ENCODE results near the gene EIF2B5.

EIF2B5 gene

GRCh38 chr3:184142199-184142598 is 7.0 kb downstream of the EIF2B5 start:
- TF ChIP-seq TAF1 (IDR thresholded peaks at IDR 0.05; ENCODE audit: borderline replicate concordance, insufficient read depth, low read length), result no peak
- TF ChIP-seq POLR2AphosphoS5 (IDR thresholded peaks at IDR 0.05; ENCODE audit: low read depth, low read length), result no peak
- TF ChIP-seq FOXP2 (optimal IDR thresholded peaks at IDR 0.05; ENCODE audit: borderline replicate concordance, extremely low read depth, extremely low read length, insufficient read depth), result no peak
- TF ChIP-seq REST (IDR thresholded peaks at IDR 0.05; ENCODE audit: insufficient read depth in 1 of 2, low read depth in 2 of 2, low read length in 2 of 2), result no peak
- no peak for TF ChIP-seq SIN3A (IDR thresholded peaks at IDR 0.05; ENCODE audit: borderline replicate concordance, insufficient read depth, low read length)

GRCh38 chr3:184143327-184143726 is 8.2 kb downstream of the EIF2B5 start:
- TF ChIP-seq POLR2AphosphoS5 (IDR thresholded peaks at IDR 0.05; ENCODE audit: low read depth, low read length), result no peak
- no peak for TF ChIP-seq REST (IDR thresholded peaks at IDR 0.05; ENCODE audit: insufficient read depth in 1 of 2, low read depth in 2 of 2, low read length in 2 of 2)
- no peak for TF ChIP-seq FOXP2 (optimal IDR thresholded peaks at IDR 0.05; ENCODE audit: borderline replicate concordance, extremely low read depth, extremely low read length, insufficient read depth)
- no peak for TF ChIP-seq TAF1 (IDR thresholded peaks at IDR 0.05; ENCODE audit: borderline replicate concordance, insufficient read depth, low read length)
- TF ChIP-seq SIN3A (IDR thresholded peaks at IDR 0.05; ENCODE audit: borderline replicate concordance, insufficient read depth, low read length), result no peak

- TF ChIP-seq REST (IDR thresholded peaks at IDR 0.05; ENCODE audit: insufficient read depth in 1 of 2, low read depth in 2 of 2, low read length in 2 of 2) (no peak), TAF1 (IDR thresholded peaks at IDR 0.05; ENCODE audit: borderline replicate concordance, insufficient read depth, low read length) (no peak), POLR2AphosphoS5 (IDR thresholded peaks at IDR 0.05; ENCODE audit: low read depth, low read length) (no peak), SIN3A (IDR thresholded peaks at IDR 0.05; ENCODE audit: borderline replicate concordance, insufficient read depth, low read length) (no peak), FOXP2 (optimal IDR thresholded peaks at IDR 0.05; ENCODE audit: borderline replicate concordance, extremely low read depth, extremely low read length, insufficient read depth) (no peak)
Observed at GRCh38 chr3:184144505-184144904, 9.3 kb downstream of the EIF2B5 start.

GRCh38 chr3:184145111-184145524 is 10.0 kb downstream of the EIF2B5 start:
- TF ChIP-seq POLR2AphosphoS5 (IDR thresholded peaks at IDR 0.05; ENCODE audit: low read depth, low read length) (no peak), FOXP2 (optimal IDR thresholded peaks at IDR 0.05; ENCODE audit: borderline replicate concordance, extremely low read depth, extremely low read length, insufficient read depth) (no peak), REST (IDR thresholded peaks at IDR 0.05; ENCODE audit: insufficient read depth in 1 of 2, low read depth in 2 of 2, low read length in 2 of 2) (no peak), SIN3A (IDR thresholded peaks at IDR 0.05; ENCODE audit: borderline replicate concordance, insufficient read depth, low read length) (no peak), TAF1 (IDR thresholded peaks at IDR 0.05; ENCODE audit: borderline replicate concordance, insufficient read depth, low read length) (no peak)

GRCh38 chr3:184145751-184146270 is 10.7 kb downstream of the EIF2B5 start:
- TF ChIP-seq TAF1 (IDR thresholded peaks at IDR 0.05; ENCODE audit: borderline replicate concordance, insufficient read depth, low read length), result no peak
- TF ChIP-seq REST (IDR thresholded peaks at IDR 0.05; ENCODE audit: insufficient read depth in 1 of 2, low read depth in 2 of 2, low read length in 2 of 2), result no peak
- TF ChIP-seq SIN3A (IDR thresholded peaks at IDR 0.05; ENCODE audit: borderline replicate concordance, insufficient read depth, low read length), result no peak
- TF ChIP-seq FOXP2 (optimal IDR thresholded peaks at IDR 0.05; ENCODE audit: borderline replicate concordance, extremely low read depth, extremely low read length, insufficient read depth), result no peak
- TF ChIP-seq POLR2AphosphoS5 (IDR thresholded peaks at IDR 0.05; ENCODE audit: low read depth, low read length), result no peak

All from PFSK-1 (cell line).